Gastrocnemius medialis (tissue), 4 donors: ENCODE measurements around the gene MAN1B1. TPM values are rescaled to one million over a fixed set of nuclear protein-coding genes. Genes with fewer than 3 reads are reported as not detected.
"Not testable (repeated sequence)": the region's sequence is repeated elsewhere in the genome, so short reads cannot be mapped to it uniquely, and the experiment has no call there.

Experiments used
- ATAC-seq, 2 donors: fragments of 150-250 bp; one replicate each; pipeline ENCODE4 v1.9.1; 2016
- DNase-seq, 2 donors: peaks; one replicate each; pipeline ENCODE4 v3.0.0-alpha.2; 2019
- H3K27ac ChIP-seq, 4 donors: fragments of 200-600 bp; sonication (generic); 1 replicate in 1 of 4; 2 replicates in 3 of 4; pipeline ENCODE4 v1.5.1; 2016 to 2018; ENCODE audit warnings: mild to moderate bottlenecking in 2 of 4, moderate library complexity in 1 of 4
- H3K27me3 ChIP-seq, 3 donors: fragments of 200-600 bp; sonication (generic) in 2 of 3; 1 replicate in 1 of 3; 2 replicates in 2 of 3; pipeline versions ENCODE4 v1.5.1 to v1.6.0; 2016 to 2019; ENCODE audit warnings: mild to moderate bottlenecking in 1 of 3, moderate library complexity in 1 of 3
- H3K36me3 ChIP-seq, 2 donors: fragments of 200-600 bp; sonication (generic) in 1 of 2; one replicate each; pipeline ENCODE4 v1.5.1; 2017 to 2018
- H3K4me1 ChIP-seq, 2 donors: fragments of 200-600 bp; sonication (generic) in 1 of 2; one replicate each; pipeline ENCODE4 v1.5.1; 2016 to 2017; ENCODE audit warnings: mild to moderate bottlenecking in 2 of 2
- H3K4me3 ChIP-seq, 4 donors: fragments of 200-600 bp; sonication (generic) in 3 of 4; 1 replicate in 1 of 4; 2 replicates in 3 of 4; pipeline ENCODE4 v1.5.1; 2016 to 2019; ENCODE audit warnings: mild to moderate bottlenecking in 2 of 4
- H3K9me3 ChIP-seq, 3 donors: fragments of 200-600 bp; sonication (generic) in 2 of 3; 1 replicate in 1 of 3; 2 replicates in 2 of 3; pipeline ENCODE4 v1.5.1; 2016 to 2019
- CTCF ChIP-seq, 5 experiments: fragments of 450-650 bp in 3 of 5; fragments of 200-600 bp in 2 of 5; sonication (generic) in 2 of 5; IDR thresholded peaks in 4 of 5; conservative IDR thresholded peaks in 1 of 5; 1 replicate in 4 of 5; 2 replicates in 1 of 5; pipeline ENCODE4 v1.5.1; 2016 to 2019; ENCODE audit warnings: antibody characterized with exemption in 5 of 5, mild to moderate bottlenecking in 3 of 5, moderate library complexity in 3 of 5
- POLR2A ChIP-seq, 2 donors: fragments of 450-650 bp; IDR thresholded peaks; one replicate each; pipeline ENCODE4 v1.6.1; 2017; ENCODE audit warnings: antibody characterized with exemption in 2 of 2, mild to moderate bottlenecking in 2 of 2, moderate library complexity in 2 of 2
- in situ Hi-C, 4 donors: fragments of 200-750 bp; cut with MboI; loops; one replicate each; pipeline versions ENCODE4 v1.15.0 to v1.8.0; 2017; ENCODE audit warnings: low sequenced_read_pairs in 4 of 4
- intact Hi-C: fragments of 100-400 bp; cut with DNase I; formaldehyde crosslinking; loops from one replicate; pipeline ENCODE4 v1.15.1; 2023; ENCODE audit warnings: low total_unique reads
- total RNA-seq, 4 donors: library from RNA; depleted of rRNA; stranded (reverse); fragments of >200 nt; gene quantifications; one replicate each; pipeline versions ENCODE4 v1.1.0 to v1.2.3, GENCODE V29; 2016

The MAN1B1 gene
- total RNA-seq, 4 donors from 2014 or later, result 15.9 to 31.9 (median 21.1) TPM

- in situ Hi-C loops (loop anchor here in 2 of 4 donors (10.0 kb wide), 2 partner anchors 91 to 101 kb away; partner anchors contain the start of genes CYSRT1 (in 1 of the 2), RNF208 (in 1 of the 2) and RNF224 (in 1 of the 2)), intact Hi-C loops (no loop called here)
- TF ChIP-seq POLR2A (IDR thresholded peaks at IDR 0.05) (no peak), CTCF (IDR thresholded peaks at IDR 0.05 in 4 of 5, conservative IDR thresholded peaks at IDR 0.05 in 1 of 5) (no peak)
- no peaks in the 10 kb centered on the region for H3K27me3 ChIP-seq
- no peak overlapping the region for H3K4me3 ChIP-seq
- DNase-seq, result no peak
- H3K36me3 ChIP-seq, result no peaks in the 10 kb centered on the region
- peaks cover 10% of the 10 kb centered on the region in 2 donors for H3K4me1 ChIP-seq
- no peaks in the 10 kb centered on the region for H3K9me3 ChIP-seq
- no peak overlapping the region for H3K27ac ChIP-seq
- no peak for ATAC-seq
Observed at GRCh38 chr9:137123468-137123837, 36.7 kb downstream of the MAN1B1 start.

- ATAC-seq, H3K27ac ChIP-seq, DNase-seq, H3K27me3 ChIP-seq, intact Hi-C loops, H3K4me3 ChIP-seq, H3K36me3 ChIP-seq, H3K9me3 ChIP-seq: not testable (repeated sequence)
- peaks cover 12 to 16% of the 10 kb centered on the region in 2 donors for H3K4me1 ChIP-seq
- in situ Hi-C loops, result loop anchor here in 2 of 4 donors (10.0 kb wide), 2 partner anchors 91 to 101 kb away; partner anchors contain the start of genes CYSRT1 (in 1 of the 2), RNF208 (in 1 of the 2) and RNF224 (in 1 of the 2)
Observed at GRCh38 chr9:137123952-137124462, 37.2 kb downstream of the MAN1B1 start.

GRCh38 chr9:137126786-137127185 is 40.0 kb downstream of the MAN1B1 start:
- no peak for DNase-seq
- TF ChIP-seq POLR2A (IDR thresholded peaks at IDR 0.05) (no peak), CTCF (IDR thresholded peaks at IDR 0.05 in 4 of 5, conservative IDR thresholded peaks at IDR 0.05 in 1 of 5) (no peak)
- peak overlapping the region in 1 of 4 donors; percentile 38 for H3K4me3 ChIP-seq
- H3K27ac ChIP-seq, result peak overlapping the region in 1 of 4 donors; percentile 27
- intact Hi-C loops, result no loop called here
- no peak for ATAC-seq
- in situ Hi-C loops, result loop anchor here in 2 of 4 donors (10.0 kb wide), 2 partner anchors 88 to 98 kb away; partner anchors contain the start of genes CYSRT1 (in 1 of the 2), RNF208 (in 1 of the 2) and RNF224 (in 1 of the 2)
- no peaks in the 10 kb centered on the region for H3K36me3 ChIP-seq
- H3K4me1 ChIP-seq, result peaks cover 12 to 17% of the 10 kb centered on the region in 2 donors
- H3K9me3 ChIP-seq, result no peaks in the 10 kb centered on the region
- peaks cover 8 to 17% (median 11%) of the 10 kb centered on the region in 3 donors for H3K27me3 ChIP-seq

GRCh38 chr9:137127301-137128157 is 40.7 kb downstream of the MAN1B1 start:
- H3K27ac ChIP-seq, result peak overlapping the region in 1 of 4 donors; percentile 27
- ATAC-seq (no peak), DNase-seq (no peak)
- H3K4me3 ChIP-seq, result peak overlapping the region in 2 of 4 donors; percentile 17 to 38
- intact Hi-C loops, result no loop called here
- in situ Hi-C loops, result loop anchor here in 2 of 4 donors (10.0 kb wide), 2 partner anchors 87 to 97 kb away; partner anchors contain the start of genes CYSRT1 (in 1 of the 2), RNF208 (in 1 of the 2) and RNF224 (in 1 of the 2)
- no peaks in the 10 kb centered on the region for H3K36me3 ChIP-seq
- no peaks in the 10 kb centered on the region for H3K9me3 ChIP-seq
- H3K27me3 ChIP-seq, result peaks cover 10 to 21% (median 12%) of the 10 kb centered on the region in 3 donors
- H3K4me1 ChIP-seq, result peaks cover 12 to 17% of the 10 kb centered on the region in 2 donors
- TF ChIP-seq CTCF (IDR thresholded peaks at IDR 0.05 in 4 of 5, conservative IDR thresholded peaks at IDR 0.05 in 1 of 5) (no peak), POLR2A (IDR thresholded peaks at IDR 0.05) (no peak)
